NCI-H345 treated with DMSO at 0.1 percent for 48 hours (cell line): ENCODE data around the gene RAD51B.

Experiments used
- DNase-seq: peaks from one replicate; lab custom pipeline; 2025; ENCODE audit not compliant: unreplicated experiment; lab: John Stamatoyannopoulos, UW

RAD51B gene

GRCh38 chr14:68669111-68669511 is 849.5 kb downstream of the RAD51B start:
- no peak for DNase-seq

- DNase-seq, result no peak
Measured at GRCh38 chr14:68669603-68670358, 850.2 kb downstream of the RAD51B start.

- no peak for DNase-seq
Measured at GRCh38 chr14:68670359-68670715, 850.8 kb downstream of the RAD51B start.

- DNase-seq, result no peak
Measured at GRCh38 chr14:68671909-68672308, 852.3 kb downstream of the RAD51B start.

GRCh38 chr14:68672609-68673285 is 853.2 kb downstream of the RAD51B start:
- DNase-seq, result no peak

- no peak for DNase-seq
Measured at GRCh38 chr14:68673464-68673863, 853.9 kb downstream of the RAD51B start.

- no peak for DNase-seq
Measured at GRCh38 chr14:68674538-68675232, 855.1 kb downstream of the RAD51B start.

GRCh38 chr14:68675233-68675577 is 855.6 kb downstream of the RAD51B start:
- no peak for DNase-seq

GRCh38 chr14:68676511-68676943 is 856.9 kb downstream of the RAD51B start:
- peak; percentile 91 for DNase-seq

GRCh38 chr14:68677476-68677875 is 857.9 kb downstream of the RAD51B start:
- DNase-seq, result no peak

- DNase-seq, result no peak
Measured at GRCh38 chr14:68677901-68678300, 858.3 kb downstream of the RAD51B start.

- DNase-seq, result no peak
Measured at GRCh38 chr14:68678471-68678870, 858.9 kb downstream of the RAD51B start.

- no peak for DNase-seq
Measured at GRCh38 chr14:68679301-68679700, 859.7 kb downstream of the RAD51B start.

GRCh38 chr14:68679746-68680467 is 860.3 kb downstream of the RAD51B start:
- DNase-seq, result no peak

- no peak for DNase-seq
Measured at GRCh38 chr14:68680541-68681051, 861.0 kb downstream of the RAD51B start.

- DNase-seq, result no peak
Measured at GRCh38 chr14:68681256-68682011, 861.9 kb downstream of the RAD51B start.

GRCh38 chr14:68682166-68683103 is 862.9 kb downstream of the RAD51B start:
- no peak for DNase-seq

- DNase-seq, result no peak
Measured at GRCh38 chr14:68683326-68683725, 863.7 kb downstream of the RAD51B start.
